K562 (cell line): ENCODE data around the gene AGO3. TPM values are rescaled to one million over a fixed set of nuclear protein-coding genes. Genes with fewer than 3 reads are reported as not detected.

Experiments used
- HNRNPUL1 ChIP-seq: fragments of 200-400 bp; formaldehyde crosslinking; IDR thresholded peaks from 2 replicates; pipeline ENCODE4 v1.6.1; 2017; ENCODE audit warnings: low read length
- MNT ChIP-seq, 2 experiments: fragments of 450-650 bp; conservative IDR thresholded peaks; 2 replicates each; pipeline ENCODE4 v1.6.1; 2017; ENCODE audit warnings: mild to moderate bottlenecking in 2 of 2, moderate library complexity in 2 of 2
- MXI1 ChIP-seq: IDR thresholded peaks from 2 replicates; pipeline ENCODE4 v1.6.1; 2011; ENCODE audit warnings: low read depth, mild to moderate bottlenecking, improper control_type of control experiment, low read length
- NRF1 ChIP-seq, 2 experiments: fragments of 450-650 bp; IDR thresholded peaks in 1 of 2; conservative IDR thresholded peaks in 1 of 2; 2 replicates each; pipeline ENCODE4 v1.6.1; 2014; ENCODE audit warnings: mild to moderate bottlenecking in 2 of 2
- POLR2A ChIP-seq: fragments of 450-650 bp; conservative IDR thresholded peaks from 2 replicates; pipeline ENCODE4 v1.6.1; 2016
- TRIM24 ChIP-seq, 2 experiments: fragments of 450-650 bp; IDR thresholded peaks; 2 replicates each; pipeline ENCODE4 v1.6.1; 2016
- ZBTB43 ChIP-seq: sonication (generic); formaldehyde crosslinking; IDR thresholded peaks from 2 replicates; pipeline ENCODE4 v1.8.0; 2023; ENCODE audit warnings: mild to moderate bottlenecking, missing genetic modification reagents
- ZNF639 ChIP-seq, 2 experiments: fragments of 200-800 bp in 1 of 2; sonication (Bioruptor generic) in 1 of 2; sonication (generic) in 1 of 2; formaldehyde crosslinking in 1 of 2; IDR thresholded peaks in 1 of 2; conservative IDR thresholded peaks in 1 of 2; 2 replicates each; pipeline versions ENCODE4 v1.5.0 to v1.6.1; 2016 to 2020; ENCODE audit warnings: missing compliant biosample characterization in 1 of 2, missing genetic modification characterization in 1 of 2, missing genetic modification reagents in 1 of 2
- polyA plus RNA-seq, 8 experiments: library from polyadenylated mRNA; depleted of rRNA in 4 of 8; stranded (reverse) in 5 of 8; unstranded in 3 of 8; fragments of >200 nt; fragmentation: Nextera tagmentation in 2 of 8; fragmentation: Illumina TruSeq in 1 of 8; extraction: Ambion mirVana in 2 of 8; extraction: Trizol in 1 of 8; gene quantifications; 2 replicates each; pipeline versions ENCODE4 v1.2.1 to v1.2.3, GENCODE V29; 2011 to 2014; ENCODE audit warnings: inconsistent platforms in 1 of 8, missing spikeins in 1 of 8
- total RNA-seq, 7 experiments: library from RNA; depleted of rRNA in 6 of 7; stranded (reverse); fragments of >200 nt in 6 of 7; fragmentation: Illumina TruSeq in 2 of 7; extraction: Trizol in 2 of 7; gene quantifications; 2 replicates each; pipeline versions ENCODE4 v1.2.1 to v1.2.3, GENCODE V29; 2011 to 2021; ENCODE audit warnings: low replicate concordance in 1 of 7

Gene AGO3
- total and polyA plus RNA-seq, 9 of the 15 experiments (the other 6 are each of a cell fraction or from before 2014, with no cell fraction given): 4.5 to 41.5 (median 22.7) TPM

- TF ChIP-seq MXI1 (0 out of 2 replicates have a peak, but pooled peaks have one; percentile 19), NRF1 (conservative IDR thresholded peaks at IDR 0.05 in 1 of 2, IDR thresholded peaks at IDR 0.05 in 1 of 2) (peak; percentile 84 to 85), ZBTB43 (CRISPR knock-in tag) (no peak), TRIM24 (IDR thresholded peaks at IDR 0.05) (no peak), ZNF639 (CRISPR knock-in tag; conservative IDR thresholded peaks at IDR 0.05 in 1 of 2, IDR thresholded peaks at IDR 0.05 in 1 of 2) (peak in 1 of 2 experiments; percentile 12; a peak in 2 of 4 replicates), HNRNPUL1 (no peak), MNT (conservative IDR thresholded peaks at IDR 0.05) (peak in 1 of 2 experiments; percentile 33; a peak in 1 of 4 replicates), POLR2A (no peak)
These were observed 47.2 kb upstream of the AGO3 start (continued) for GRCh38 chr1:35883635-35884101.
